Stimulated activated CD4-positive, alpha-beta T cell treated with anti-CD3 and anti-CD28 coated beads, Interleukin-4, amount 100 ng/mL, for 48 hours (primary cell): ENCODE results near the gene TSHZ2.
"Not testable (repeated sequence)": the region's sequence is repeated elsewhere in the genome, so short reads cannot be mapped to it uniquely, and the experiment has no call there.

ENCODE experiments used
- DNase-seq, 2 donors: peaks; one replicate each; pipeline ENCODE4 v3.0.0-alpha.2; 2020; ENCODE audit warnings: low read depth in 2 of 2

TSHZ2 gene

GRCh38 chr20:53316206-53316937 lies 344.2 kb downstream of the TSHZ2 start:
- no peak for DNase-seq

- no peak for DNase-seq
Measured at GRCh38 chr20:53319200-53319599, 347.0 kb downstream of the TSHZ2 start.

GRCh38 chr20:53319716-53320115 lies 347.6 kb downstream of the TSHZ2 start:
- DNase-seq = no peak

- DNase-seq = no peak
Measured at GRCh38 chr20:53320701-53321100, 348.5 kb downstream of the TSHZ2 start.

GRCh38 chr20:53321596-53321995 lies 349.4 kb downstream of the TSHZ2 start:
- no peak for DNase-seq

- peak in 1 of 2 donors; percentile 6 for DNase-seq
Measured at GRCh38 chr20:53322651-53323050, 350.5 kb downstream of the TSHZ2 start.

GRCh38 chr20:53323460-53323859 lies 351.3 kb downstream of the TSHZ2 start:
- DNase-seq = not testable (repeated sequence)

GRCh38 chr20:53324816-53325215 lies 352.7 kb downstream of the TSHZ2 start:
- DNase-seq = no peak

GRCh38 chr20:53328961-53329360 lies 356.8 kb downstream of the TSHZ2 start:
- DNase-seq = no peak

GRCh38 chr20:53329781-53330180 lies 357.6 kb downstream of the TSHZ2 start:
- no peak for DNase-seq

- DNase-seq = no peak
Measured at GRCh38 chr20:53330601-53331140, 358.5 kb downstream of the TSHZ2 start.

- DNase-seq = no peak
Measured at GRCh38 chr20:53331151-53331973, 359.2 kb downstream of the TSHZ2 start.

GRCh38 chr20:53332022-53332837 lies 360.1 kb downstream of the TSHZ2 start:
- no peak for DNase-seq

GRCh38 chr20:53334861-53335260 lies 362.7 kb downstream of the TSHZ2 start:
- no peak for DNase-seq

- DNase-seq = no peak
Measured at GRCh38 chr20:53335555-53335954, 363.4 kb downstream of the TSHZ2 start.

- DNase-seq = no peak
Measured at GRCh38 chr20:53336892-53337291, 364.7 kb downstream of the TSHZ2 start.

- DNase-seq = no peak
Measured at GRCh38 chr20:53337390-53338101, 365.4 kb downstream of the TSHZ2 start.

- no peak for DNase-seq
Measured at GRCh38 chr20:53338716-53339115, 366.6 kb downstream of the TSHZ2 start.

GRCh38 chr20:53342429-53342828 lies 370.3 kb downstream of the TSHZ2 start:
- DNase-seq = no peak

GRCh38 chr20:53343448-53343847 lies 371.3 kb downstream of the TSHZ2 start:
- DNase-seq = no peak

- DNase-seq = no peak
Measured at GRCh38 chr20:53344891-53345290, 372.7 kb downstream of the TSHZ2 start.
